OCI-M2 (cell line): Measurements from ENCODE around the gene GPBAR1.
"Not testable (repeated sequence)": the region's sequence is repeated elsewhere in the genome, so short reads cannot be mapped to it uniquely, and the experiment has no call there.

ENCODE experiments used
- DNase-seq: peaks from one replicate; lab custom pipeline; 2025; ENCODE audit not compliant: unreplicated experiment; lab: John Stamatoyannopoulos, UW

The GPBAR1 gene

DNA sequence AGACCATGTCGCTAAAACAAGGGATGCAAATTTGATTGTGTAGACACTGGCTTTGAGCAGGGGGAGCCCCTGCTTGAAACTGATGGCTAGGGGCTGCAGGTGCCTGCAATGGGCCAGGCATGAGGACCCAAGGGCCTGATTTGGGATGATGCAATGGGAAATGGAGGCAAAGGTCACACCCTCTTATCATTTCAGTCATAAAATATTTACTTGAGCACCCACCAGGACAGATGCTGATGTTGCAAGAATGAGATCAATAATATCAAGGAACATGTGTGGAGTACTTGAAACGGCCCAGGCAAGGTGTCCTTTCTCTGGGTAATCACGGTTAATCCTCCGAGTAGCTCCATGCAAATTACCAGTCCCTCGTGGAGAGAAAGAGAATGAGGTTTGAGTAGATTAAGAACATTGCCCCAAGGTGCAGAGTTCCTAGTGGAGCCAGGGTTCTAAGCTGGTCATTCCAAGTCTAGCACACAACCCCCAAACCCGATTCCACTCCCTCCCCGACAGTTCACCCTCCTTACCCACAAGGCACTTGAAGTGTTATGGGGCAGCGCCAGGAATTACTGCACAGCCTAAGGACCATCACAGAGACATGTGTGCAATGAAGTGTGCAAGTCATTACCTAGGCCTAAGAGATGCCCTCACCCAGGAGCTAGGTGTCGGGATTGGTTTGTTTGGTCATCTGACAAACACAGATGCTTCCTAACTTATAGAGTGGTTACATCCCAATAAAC lies 45.5 kb downstream of the GPBAR1 start:
- no peak for DNase-seq

DNA sequence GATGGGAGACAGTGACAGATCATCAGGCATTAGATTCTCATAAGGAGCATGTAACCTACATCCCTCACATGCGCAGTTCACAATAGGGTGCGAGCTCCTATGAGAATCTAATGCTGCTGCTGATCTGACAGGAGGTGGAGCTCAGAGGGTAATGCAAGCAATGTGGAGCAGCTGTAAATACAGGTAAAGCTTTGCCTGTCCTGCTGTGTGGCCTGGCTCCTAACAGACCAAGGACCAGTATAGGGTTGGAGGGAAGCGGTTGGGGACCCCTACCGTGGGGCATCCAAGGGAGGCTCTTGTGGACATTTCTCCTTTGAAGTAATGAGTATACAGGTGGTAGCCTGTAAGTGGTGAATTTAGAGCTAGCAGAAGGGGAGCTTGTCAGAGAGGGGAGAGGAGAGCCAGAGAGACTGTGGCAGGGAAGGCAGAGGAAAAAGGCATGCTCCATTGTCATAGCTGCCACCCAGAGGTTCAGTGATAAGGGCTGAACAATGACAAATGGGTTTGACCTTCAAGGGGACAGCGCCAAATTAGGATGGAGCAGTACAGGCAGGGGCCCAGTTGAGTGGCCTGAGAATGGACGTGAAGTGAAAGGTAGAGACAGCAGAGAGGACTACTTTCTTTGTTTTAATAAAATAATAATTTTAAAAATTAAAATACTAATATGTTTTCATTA lies 46.7 kb downstream of the GPBAR1 start:
- no peak for DNase-seq

DNA sequence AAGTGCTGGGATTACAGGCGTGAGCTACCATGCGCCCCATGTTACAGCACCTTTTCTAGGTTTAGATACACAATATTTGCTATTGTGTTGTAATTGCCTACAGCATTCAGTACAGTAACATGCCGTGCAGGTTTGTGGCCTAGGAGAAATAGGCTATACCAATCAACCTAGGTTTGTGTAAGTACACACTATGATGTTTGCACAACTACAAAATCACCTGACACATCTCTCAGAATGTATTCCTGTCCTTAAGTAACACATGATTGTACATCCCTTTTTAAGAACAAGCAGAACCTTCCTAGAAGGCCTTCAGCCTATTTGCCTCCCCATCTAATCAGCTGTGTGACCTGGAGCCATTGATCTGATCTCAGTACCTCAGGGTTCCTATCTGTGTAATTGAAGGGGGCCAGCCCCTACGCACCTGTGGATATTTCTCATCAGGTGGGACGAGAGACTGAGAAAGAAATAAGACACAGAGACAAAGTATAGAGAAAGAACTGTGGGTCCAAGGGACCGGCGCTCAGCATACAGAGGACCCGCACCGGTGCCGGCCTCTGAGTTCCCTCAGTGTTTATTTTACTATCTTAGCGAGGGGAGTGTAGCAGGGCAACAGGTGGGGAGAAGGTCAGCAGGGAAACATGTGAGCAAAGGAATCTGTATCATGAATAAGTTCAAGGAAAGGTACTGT lies 50.2 kb downstream of the GPBAR1 start:
- DNase-seq, result no peak

DNA sequence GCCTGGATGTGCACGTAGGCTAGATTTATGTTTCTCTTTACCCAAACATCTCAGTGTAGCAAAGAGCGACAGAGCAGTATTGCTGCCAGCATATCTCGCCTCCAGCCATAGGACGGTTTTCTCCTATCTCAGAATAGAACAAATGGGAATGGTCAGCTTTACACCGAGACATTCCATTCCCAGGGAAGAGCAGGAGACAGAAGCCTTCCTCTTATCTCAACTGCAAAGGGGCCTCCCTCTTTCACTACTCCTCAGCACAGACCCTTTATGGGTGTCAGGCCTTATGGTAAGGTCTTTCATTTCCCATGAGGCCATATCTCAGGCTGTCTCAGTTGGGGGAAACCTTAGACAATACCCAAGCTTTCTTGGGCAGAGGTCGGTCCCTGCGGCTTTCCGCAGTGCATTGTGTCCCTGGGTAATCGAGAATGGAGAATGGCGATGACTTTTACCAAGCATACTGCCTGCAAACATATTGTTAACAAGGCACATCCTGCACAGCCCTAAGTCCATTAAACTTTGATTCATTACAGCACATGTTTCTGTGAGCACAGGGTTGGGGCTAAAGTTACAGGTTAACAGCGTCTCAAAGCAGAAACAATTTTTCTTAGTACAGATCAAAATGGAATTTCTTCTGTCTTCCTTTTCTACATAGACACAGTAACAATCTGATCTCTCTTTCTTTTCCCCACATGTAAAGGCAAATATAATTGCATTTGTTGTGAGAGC lies 50.9 kb downstream of the GPBAR1 start:
- not testable (repeated sequence) for DNase-seq

DNA sequence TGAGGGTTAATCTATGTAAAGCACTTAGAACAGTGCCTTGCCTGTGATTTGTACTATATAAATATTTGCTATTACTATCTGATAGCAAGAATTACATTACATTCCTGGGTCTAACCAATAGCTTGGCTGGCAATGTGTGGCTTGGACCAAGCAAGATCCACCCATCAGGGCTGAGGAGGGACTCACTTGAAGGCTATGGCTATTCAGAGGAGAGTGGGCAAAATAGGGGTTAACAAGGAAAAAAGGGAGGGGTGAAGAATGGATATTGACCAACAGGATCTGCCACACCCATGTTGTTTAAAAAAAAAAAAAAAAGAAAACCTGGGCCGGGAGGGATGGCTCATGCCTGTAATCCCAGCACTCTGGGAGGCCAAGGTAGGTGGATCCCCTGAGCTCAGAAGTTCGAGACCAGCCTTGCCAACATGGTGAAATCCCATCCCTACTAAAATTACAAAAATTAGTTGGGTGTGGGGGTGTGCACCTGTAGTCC lies 51.5 kb downstream of the GPBAR1 start:
- DNase-seq, result no peak

DNA sequence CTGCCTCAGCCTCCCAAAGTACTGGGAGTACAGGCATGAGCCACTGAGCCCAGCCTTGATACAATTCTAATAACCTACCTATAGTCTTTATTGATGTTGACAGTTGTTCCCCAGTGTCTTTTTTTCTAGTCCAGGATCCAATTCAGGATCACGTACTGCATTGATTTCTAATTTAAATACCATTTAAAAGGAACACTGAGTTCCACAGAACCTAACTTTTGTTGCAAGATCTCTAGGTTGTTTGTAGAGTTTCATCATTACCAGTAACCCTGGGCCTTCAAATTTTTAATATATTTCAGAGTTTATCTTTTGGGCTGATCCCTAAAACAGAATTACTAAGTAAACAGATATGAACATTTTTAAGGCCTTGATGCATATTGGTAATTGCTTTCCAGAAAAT lies 52.5 kb downstream of the GPBAR1 start:
- no peak for DNase-seq
